ENCODE results near the gene SYCP2. TPM values are rescaled to one million over a fixed set of nuclear protein-coding genes. Genes with fewer than 3 reads are reported as not detected.

SYCP2 gene
- total and polyA plus RNA-seq, 12 donors, result 0.28 to 2.7 (median 1.1) TPM

Small RNA genes within 50 kb of the gene (small RNA-seq; reads per million reads assigned to genes)
- gene RNU7-141P, result 0 reads per million in 2 donors

Other genes with a start within 250 kb of the SYCP2 start
- gene PPP1R3D, start 6.7 kb upstream of the SYCP2 start, total RNA-seq, result 1 to 10 TPM; 4.0 to 9.1 (median 8.1) TPM
- 1 to 10 TPM; 2.1 to 5.2 (median 3.0) TPM for gene PPP1R3D, start 6.7 kb upstream of the SYCP2 start, polyA plus RNA-seq
- gene FAM217B, start 6.8 kb upstream of the SYCP2 start, total RNA-seq, result 10 to 100 TPM in 3 of 9 donors, 1 to 10 TPM in 6; 4.0 to 12.9 (median 8.3) TPM
- 1 to 10 TPM; 1.6 to 9.3 (median 3.9) TPM for gene FAM217B, start 6.8 kb upstream of the SYCP2 start, polyA plus RNA-seq
- 1 to 10 TPM in 3 of 9 donors, under 1 TPM in 5, not detected in 1; 0.32 to 1.4 (median 0.83) TPM for gene CDH26, start 24.8 kb upstream of the SYCP2 start, total RNA-seq
- gene CDH26, start 24.8 kb upstream of the SYCP2 start, polyA plus RNA-seq, result 1 to 10 TPM in 2 of 3 donors, under 1 TPM in 1; 0.27 to 2.9 (median 1.0) TPM

Data from adrenal gland (tissue), 12 donors.